GM10266 (cell line): ENCODE data around the gene ARHGEF4.

ENCODE experiments used
- DNase-seq: peaks from one replicate; pipeline ENCODE4 v3.0.0; 2012; ENCODE audit errors: extremely low spot score
- TF ChIP-seq, protein P1 (sequence below): IDR thresholded peaks from 2 replicates; pipeline ENCODE4 v1.5.1; 2012; ENCODE audit warnings: mild to moderate bottlenecking, low read depth; ENCODE audit not compliant: control insufficient read depth, insufficient read depth; ENCODE audit errors: missing control alignments

ARHGEF4 gene

DNA sequence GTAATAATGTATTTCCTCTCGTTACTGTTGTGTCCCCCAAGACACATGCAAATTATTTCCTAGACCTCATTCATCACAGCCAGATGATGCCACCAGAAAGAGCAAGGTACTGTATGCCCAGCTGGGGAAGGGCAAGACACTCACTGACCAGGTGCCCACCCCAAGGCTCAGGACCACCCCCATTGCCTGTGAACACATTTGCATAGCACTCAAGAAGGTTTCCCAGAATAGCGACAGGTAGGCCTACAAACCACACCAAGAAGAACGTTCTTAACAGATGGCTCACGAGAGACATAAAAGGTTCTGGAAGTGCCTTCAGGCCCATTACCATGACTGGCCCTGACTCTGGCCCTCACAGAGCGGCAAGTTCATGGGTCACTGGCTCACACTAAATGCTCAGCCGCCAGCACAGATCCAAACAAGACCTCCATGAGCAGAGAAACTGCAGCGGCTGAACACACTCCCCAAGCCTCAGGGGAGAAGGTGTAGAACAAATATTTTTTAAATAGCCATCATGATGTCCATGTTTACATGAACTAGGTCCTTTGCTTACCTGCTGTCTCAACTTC is 212.5 kb downstream of the ARHGEF4 start:
- TF ChIP-seq, protein P1, sequence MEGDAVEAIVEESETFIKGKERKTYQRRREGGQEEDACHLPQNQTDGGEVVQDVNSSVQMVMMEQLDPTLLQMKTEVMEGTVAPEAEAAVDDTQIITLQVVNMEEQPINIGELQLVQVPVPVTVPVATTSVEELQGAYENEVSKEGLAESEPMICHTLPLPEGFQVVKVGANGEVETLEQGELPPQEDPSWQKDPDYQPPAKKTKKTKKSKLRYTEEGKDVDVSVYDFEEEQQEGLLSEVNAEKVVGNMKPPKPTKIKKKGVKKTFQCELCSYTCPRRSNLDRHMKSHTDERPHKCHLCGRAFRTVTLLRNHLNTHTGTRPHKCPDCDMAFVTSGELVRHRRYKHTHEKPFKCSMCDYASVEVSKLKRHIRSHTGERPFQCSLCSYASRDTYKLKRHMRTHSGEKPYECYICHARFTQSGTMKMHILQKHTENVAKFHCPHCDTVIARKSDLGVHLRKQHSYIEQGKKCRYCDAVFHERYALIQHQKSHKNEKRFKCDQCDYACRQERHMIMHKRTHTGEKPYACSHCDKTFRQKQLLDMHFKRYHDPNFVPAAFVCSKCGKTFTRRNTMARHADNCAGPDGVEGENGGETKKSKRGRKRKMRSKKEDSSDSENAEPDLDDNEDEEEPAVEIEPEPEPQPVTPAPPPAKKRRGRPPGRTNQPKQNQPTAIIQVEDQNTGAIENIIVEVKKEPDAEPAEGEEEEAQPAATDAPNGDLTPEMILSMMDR, result no peak
- DNase-seq, result peak; percentile 15

DNA sequence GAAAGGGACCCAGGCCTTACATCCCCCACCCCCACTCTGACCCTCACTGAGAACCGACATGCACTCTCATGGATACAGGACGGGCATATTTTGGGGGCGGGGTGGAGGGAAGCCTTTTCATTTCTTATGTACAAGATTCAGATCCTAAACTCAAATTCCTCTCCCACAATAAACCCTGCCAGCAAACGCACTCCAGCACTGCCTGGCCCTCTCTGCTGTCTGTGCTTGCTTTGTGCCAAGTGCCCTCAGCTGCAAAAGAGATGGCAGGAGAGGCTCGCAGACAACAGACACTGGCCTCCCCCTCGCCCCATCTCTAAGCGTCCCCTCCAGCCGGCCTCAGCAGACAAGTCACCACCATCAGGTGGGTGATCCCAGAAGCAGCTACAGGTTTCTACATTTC is 214.2 kb downstream of the ARHGEF4 start:
- no peak for DNase-seq
- TF ChIP-seq, protein P1, result no peak

DNA sequence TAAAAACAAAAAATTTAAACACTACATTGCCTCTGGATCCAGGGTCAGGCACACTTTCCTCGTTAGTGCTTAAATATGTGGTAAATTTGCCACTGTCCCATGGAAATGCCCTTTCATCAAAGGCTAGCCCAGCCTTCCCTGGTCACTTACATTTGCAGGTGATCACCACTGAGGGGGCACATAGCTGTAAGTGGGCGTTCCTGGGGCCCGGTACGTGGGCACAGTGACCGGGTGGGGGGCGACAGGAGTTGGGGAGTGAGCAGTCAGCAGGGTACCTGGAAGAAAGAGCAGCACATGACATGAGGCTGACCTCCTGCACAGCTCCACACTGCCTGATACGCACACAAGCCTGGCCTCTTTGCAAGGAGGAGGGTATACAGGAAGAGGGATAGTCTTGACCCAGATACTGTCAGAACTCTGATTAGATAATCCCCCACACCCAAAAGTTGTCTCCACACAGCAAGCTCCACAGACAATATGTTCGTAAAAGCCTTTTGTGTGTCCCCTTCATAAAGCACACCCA is 216.1 kb downstream of the ARHGEF4 start:
- no peak for DNase-seq
- TF ChIP-seq, protein P1, result no peak

DNA sequence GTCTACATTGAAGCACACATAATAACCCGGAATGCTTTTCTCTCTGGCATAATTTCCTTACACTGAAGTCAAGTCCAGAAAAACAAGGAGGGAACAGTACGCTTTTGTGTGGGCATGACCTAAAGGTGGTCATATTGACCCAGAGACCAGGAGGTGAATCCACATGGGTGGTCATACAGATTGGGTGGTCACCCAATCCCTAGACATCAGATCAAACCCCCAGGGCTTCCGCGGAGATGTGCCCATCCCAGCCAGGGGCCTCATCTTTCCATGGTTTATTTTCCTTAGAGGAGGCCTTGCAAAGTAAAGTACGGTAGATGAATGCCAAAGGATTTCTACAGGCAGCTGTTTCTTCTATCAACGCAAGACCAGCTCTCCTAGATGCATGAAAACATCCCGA is 217.8 kb downstream of the ARHGEF4 start:
- TF ChIP-seq, protein P1, result no peak
- DNase-seq, result no peak

DNA sequence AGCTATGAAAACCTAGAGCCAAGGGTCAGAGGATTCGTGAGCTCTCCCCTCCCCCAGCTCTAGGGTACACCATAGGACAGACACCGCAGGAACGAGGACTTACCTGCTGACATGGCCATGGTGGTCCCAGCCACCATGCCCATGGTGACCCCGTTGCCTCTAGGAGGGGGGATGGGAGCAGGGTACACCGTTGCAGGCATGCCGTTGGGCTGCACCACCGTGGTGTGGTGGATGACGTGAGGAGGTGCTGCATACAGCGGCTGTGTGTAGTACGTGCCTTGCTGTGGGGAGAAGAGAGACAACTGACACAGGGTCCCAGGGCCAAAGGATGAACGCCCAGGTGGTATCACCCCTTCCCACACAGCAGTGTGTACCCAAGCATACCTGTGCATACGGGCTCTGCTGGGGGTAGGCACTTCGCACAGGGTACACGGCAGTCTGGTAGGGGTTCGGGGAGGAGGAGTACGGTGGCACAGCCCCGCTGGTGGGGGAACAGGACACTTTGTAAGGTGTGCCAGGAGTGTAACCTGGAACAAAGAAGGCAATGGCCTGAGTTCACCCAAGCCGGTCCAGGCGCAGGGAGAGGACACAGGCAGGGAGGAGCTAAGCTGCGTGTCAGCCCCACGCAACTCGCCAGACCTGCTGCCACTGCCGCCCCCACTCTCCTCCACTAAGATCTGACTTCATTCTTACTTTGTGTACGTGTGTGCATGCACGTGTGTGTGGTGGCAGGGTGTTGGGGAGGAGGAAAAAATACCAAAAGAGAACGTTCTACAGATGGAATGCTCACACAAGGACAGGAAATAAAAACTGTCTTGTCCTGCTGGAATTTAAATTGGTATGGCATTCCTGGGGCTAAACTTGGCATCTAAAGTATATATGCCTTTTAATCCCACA is 218.7 kb downstream of the ARHGEF4 start:
- DNase-seq, result no peak
- TF ChIP-seq, protein P1, result no peak

DNA sequence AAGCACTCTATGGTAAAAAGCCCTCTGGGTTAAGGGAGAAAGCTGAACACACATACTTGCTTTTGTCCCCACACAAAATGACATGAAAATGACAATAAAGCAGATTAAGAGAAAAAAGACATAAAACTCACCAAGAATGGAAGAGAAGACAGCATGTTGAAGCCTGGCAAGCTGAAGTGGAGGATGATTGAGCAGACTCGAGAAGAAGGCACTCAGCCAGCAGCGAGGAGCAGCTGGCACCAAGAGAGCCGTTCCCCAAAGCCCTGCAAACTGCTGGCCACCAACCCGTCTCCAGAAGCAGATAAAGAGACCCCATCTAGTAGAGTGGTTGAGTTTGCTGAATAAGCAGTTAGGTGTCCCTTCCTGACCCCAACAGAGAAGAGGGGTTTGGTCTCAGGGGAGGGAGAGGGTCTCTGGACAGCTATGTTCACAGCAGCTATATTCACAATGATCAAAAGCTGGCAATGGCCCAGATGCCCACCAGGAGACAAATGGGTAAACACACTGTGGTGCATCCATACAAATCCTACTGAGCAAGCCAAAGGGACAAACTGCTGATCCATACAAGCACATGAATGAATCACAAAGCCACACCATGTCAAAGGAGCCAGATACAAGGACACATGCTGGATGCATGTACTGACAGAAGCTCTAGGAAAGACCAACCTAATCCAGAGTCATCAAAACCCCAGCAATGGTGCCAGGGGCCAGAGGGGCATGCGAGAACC is 219.7 kb downstream of the ARHGEF4 start:
- TF ChIP-seq, protein P1, result no peak
- no peak for DNase-seq
